GM21515 (cell line): ENCODE results near the gene U2SURP.
"Not testable (repeated sequence)": the region's sequence is repeated elsewhere in the genome, so short reads cannot be mapped to it uniquely, and the experiment has no call there.

Source experiments
- ATAC-seq: cut with Tn5 transposase; IDR thresholded peaks from one replicate; pipeline ENCODE4 v1.9.1; 2021; ENCODE audit not compliant: unreplicated experiment

The U2SURP gene

GRCh38 chr3:143011705-143012104 lies 10.3 kb downstream of the U2SURP start:
- no peak for ATAC-seq

DNA sequence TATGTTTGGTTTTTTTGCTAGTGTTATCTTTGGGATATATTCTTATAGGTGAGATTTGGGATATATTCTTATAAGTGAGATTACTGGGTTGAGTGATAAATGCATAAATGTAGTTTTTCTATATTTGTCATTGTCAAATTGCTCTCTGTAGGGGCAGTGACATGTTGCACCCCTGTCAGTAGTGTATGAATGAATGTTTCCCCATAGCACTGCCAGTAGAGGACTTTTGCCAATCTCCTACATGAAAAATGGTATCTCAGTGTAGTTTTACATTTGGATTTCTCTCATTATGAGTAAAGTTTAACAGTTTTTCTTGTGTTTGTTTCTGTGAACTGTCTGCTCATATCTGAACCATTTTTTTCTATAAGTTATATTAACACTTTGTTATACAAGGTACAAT lies 13.6 kb downstream of the U2SURP start:
- no peak for ATAC-seq

- no peak for ATAC-seq
Measured at GRCh38 chr3:143016321-143016972, 15.1 kb downstream of the U2SURP start.

- ATAC-seq: no peak
Measured at GRCh38 chr3:143024351-143024960, 23.1 kb downstream of the U2SURP start.

GRCh38 chr3:143031327-143031726 lies 30.0 kb downstream of the U2SURP start:
- no peak for ATAC-seq

DNA sequence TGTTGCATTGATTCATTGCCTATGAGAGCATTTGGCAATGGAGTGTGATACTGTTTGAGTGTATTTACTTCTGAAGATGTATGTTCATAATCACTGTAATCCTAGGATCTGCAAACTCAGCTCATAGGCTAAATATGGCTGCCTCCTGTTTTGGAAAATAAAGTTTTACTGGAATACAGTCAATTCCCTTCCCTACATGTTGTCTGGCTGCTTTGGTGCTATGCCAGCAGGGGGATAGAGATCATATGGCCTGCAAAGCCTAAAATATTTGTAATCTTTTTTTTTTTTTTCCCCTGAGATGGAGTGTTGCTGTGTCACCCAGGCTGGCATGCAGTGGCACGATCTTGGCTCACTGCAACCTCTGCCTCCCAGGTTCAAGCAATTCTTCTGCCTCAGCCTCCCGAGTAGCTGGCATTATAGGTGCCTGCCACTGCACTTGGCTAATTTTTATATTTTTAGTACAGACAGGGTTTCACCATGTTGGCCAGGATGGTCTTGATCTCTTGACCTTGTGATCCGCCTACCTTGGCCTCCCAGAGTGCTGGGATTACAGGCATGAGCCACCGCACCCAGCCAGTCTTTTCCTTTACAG lies 30.5 kb downstream of the U2SURP start:
- not testable (repeated sequence) for ATAC-seq

DNA sequence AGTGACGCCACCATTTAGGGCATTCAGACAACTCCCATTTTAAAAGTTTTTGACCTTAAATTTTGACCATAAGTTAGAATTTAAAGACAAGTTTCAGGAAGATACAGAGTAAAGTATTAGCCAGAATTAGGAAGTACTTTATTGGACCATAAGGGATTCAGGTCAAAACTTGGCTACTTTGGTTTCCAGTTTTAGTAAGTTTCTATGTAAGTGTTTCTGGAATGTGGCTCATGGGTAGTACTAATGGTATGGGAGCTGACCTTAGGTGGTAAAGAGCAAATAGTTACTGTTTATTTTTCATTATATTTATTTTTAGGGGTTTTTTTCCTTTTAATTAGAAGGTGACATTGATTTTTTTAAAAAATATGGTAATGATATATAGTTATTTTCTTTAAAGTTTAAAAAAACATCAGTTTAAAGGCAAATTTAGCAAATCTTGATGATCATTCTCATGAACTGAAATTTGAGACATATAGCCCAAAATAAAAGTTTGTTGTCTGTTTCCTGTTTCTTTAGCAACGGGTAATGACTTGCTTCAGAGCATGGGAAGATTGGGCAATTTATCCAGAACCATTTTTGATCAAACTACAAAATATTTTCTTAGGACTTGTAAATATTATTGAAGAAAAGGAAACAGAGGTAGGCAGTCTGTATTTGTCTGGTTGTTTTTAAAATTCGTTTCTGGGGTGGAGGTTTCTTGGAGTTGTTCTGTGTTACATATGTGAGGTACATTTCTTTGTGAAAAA lies 34.3 kb downstream of the U2SURP start:
- no peak for ATAC-seq

GRCh38 chr3:143036557-143036956 lies 35.2 kb downstream of the U2SURP start:
- ATAC-seq: no peak

GRCh38 chr3:143037867-143038266 lies 36.5 kb downstream of the U2SURP start:
- no peak for ATAC-seq

DNA sequence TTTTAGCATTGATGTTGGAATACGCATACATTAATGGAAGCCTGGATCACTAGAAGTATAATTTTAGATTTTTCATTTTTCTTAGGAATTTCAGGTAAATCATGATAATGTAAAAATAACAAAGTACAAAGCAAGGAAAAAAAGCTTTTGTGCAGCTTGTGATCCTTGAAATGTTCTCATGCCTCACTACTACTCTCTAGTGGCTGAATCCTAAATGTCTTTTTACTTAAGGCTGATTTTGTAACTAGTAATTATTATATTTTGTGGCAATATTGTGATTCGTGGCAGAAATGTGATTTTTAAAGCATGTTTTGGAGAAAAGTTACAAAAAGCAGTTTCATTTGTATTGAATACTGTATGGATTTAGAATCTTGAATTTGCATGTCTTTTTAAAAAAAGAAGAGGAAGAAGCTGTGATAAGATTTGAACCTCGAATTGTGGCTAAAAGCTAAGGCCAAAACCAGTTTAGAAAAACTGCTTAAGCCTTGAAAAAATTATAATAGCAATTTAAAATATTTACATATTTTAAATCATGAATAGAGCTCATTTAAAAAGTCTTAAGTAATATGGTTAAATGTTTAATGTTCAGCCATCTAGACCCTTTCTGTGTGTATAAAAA lies 39.0 kb downstream of the U2SURP start:
- ATAC-seq: no peak

DNA sequence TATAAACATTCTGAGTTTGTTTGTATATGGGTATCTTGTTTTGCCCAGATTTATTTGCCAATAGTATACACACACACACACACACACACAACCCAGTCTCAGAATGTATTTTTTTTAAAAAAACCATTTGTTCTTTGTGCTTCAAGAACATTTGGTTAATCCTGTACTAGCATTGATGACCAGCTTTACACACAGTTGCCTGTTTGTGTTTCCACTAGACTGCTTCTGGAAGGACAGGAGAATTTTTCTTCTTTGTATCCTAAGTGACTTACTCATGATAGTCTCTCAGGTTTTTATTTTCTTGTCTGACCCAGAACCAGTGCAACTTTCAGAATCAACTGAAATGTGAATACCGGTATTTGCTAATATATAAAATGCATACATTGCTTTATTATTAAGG lies 40.5 kb downstream of the U2SURP start:
- no peak for ATAC-seq

- ATAC-seq: no peak
Measured at GRCh38 chr3:143045639-143046038, 44.3 kb downstream of the U2SURP start.

GRCh38 chr3:143046075-143046474 lies 44.7 kb downstream of the U2SURP start:
- ATAC-seq: not testable (repeated sequence)

DNA sequence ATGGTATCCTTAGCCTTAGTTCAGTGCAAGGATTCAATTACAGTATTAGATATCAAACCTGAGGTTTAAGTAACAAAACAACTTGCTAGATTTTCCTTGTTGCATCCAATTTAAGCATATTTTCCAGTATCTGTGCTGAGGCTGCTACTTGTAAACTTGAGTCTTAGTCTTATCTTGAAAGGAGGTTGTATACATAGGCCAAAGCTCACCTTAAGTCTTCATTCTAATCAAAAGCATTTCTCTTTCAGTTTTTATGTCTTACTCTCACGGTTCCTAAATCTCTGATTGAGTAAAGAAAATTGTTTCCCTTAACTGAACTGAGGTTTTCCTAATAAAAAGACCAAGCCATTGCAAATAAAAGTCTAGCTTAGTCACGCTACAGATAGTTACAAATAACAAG lies 52.6 kb downstream of the U2SURP start:
- no peak for ATAC-seq

DNA sequence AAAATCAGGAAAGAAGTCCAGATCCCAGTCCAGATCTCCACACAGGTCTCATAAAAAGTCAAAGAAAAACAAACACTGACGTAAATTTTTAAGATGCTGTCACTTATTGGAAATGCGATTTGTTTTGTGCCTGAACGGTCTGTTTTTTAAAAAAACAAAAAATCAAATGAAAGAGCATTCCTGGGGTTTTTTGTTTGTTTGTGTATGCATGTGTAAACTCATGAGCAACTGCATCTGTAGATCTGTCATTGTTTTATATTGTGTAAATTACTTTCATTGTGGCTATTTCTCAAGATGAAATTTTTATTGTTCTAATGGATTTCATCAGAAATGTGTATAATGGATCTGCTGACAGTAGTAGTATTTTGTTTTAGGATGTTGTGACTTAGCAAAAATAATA lies 55.0 kb downstream of the U2SURP start:
- no peak for ATAC-seq

- ATAC-seq: peak; percentile 98
Measured at GRCh38 chr3:143060906-143061305, 59.5 kb downstream of the U2SURP start.

DNA sequence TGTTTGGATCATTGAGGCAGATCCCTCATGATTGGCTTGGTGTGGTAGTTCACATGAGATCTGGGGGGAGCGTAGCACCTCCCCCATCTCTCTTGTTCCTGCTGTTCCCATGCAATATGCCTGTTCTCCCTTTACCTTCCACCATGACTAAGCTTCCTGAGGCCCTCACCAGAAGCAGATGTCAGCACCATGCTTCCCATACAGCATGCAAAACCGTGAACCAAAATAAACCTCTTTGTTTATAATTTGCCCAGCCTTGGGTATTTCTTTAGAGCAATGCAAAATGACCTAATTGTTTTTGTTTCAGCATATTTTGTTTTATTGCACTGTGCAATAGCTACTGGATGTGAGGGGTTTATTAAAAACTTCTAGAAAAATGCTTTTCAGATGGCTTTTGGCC lies 61.6 kb downstream of the U2SURP start:
- ATAC-seq: no peak

DNA sequence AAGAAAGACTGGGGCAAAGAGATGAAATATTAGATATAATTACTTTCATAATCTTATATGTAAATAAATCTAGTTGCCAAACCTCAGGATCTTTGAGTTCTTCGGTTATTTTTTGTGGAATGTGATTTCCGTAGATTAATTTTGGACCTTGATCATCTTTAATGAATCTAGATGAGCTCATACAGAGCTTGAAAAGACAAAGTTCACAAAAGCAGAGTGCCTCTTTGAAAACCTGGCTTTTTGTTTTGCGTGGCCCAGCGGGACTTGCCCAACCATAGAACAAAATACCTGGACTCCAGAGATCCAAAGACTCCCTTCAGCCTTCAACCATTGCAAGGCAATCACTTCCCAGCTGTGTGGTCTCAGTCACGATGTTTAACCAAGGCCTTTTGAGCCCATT lies 63.4 kb downstream of the U2SURP start:
- no peak for ATAC-seq

DNA sequence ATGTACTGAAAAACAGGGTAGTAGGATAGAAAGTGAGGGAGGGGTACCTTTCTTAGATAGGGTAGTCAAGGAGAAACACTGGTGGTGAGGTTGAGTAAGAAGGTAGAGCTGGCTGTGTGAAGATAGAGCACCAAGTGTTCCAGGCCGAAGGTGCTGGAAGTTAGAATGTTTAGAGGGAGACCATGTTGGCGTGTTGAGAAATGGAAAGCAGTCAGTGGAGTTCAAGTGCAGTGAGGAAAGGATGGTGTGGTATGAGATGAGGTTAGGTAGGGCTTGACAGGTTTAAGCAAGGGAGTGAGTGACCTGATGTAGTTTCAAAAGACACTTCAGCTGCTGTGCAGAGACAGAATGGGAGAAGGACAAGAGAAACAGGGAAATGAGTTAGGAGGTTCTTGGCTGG lies 64.0 kb downstream of the U2SURP start:
- ATAC-seq: no peak

DNA sequence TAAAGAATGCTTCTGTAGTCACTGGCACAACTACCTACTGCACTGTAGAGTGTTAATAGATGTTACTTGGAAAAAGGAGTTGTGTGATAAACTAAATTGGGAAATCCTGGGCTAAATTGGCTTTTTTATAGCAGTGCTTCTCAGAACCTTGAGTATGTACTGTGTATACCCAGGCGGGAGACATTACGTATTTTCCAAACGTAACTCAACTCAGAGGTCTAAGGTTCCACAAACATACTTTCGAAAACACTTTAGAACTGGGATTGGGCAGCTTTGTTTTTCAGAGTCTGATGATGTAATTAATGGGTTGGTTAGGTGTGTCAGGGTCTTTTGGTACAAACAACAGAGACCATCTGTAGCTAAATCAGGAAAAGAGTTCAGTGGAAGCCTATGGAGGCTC lies 64.7 kb downstream of the U2SURP start:
- no peak for ATAC-seq

DNA sequence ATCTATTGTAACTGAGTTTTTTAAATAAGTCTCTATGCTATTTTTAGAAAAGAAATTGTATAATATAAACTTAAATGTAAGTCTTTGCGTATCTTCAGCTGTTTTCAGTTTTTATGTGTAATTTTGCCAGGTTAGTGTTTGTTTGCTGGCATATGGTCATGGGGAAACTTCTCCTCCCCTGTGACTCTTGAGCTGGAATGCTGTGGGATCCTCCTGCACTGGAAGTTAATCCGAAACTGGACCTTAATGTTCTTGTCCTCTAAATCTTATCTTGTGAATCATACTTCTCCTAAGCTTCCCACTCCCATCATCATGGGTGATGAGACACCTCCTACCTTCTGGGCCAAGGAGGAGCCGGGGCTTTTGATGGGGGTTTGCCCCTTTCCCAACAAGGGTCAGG lies 65.8 kb downstream of the U2SURP start:
- no peak for ATAC-seq

GRCh38 chr3:143068059-143068458 lies 66.7 kb downstream of the U2SURP start:
- no peak for ATAC-seq
